Measurements from ENCODE around the gene RNF111.

The RNF111 gene

DNA sequence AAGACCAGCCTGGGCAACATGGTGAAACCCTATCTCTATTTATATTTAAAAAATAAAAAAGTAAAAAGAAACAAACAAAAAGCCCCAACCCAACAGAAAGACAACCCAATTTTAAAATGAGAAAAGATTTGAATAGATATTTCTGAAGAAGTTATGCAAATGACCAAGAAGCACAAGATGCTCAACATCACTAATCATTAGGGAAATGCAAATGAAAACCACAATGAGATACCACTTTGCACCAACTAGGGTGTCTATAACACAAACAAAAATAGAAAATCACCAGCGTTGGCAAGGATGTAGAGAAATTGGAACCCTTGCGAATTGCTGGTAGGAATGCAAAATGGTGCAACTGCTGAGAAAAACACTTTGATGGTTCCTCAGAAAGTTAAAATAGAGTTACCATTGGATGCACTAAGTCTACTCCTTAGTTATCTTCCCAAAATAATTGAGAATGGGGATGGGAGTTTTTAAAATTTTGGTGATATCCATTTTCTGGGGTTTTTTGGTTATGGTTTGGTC, 71.7 kb downstream of the RNF111 start:
- TF ChIP-seq, protein P1, sequence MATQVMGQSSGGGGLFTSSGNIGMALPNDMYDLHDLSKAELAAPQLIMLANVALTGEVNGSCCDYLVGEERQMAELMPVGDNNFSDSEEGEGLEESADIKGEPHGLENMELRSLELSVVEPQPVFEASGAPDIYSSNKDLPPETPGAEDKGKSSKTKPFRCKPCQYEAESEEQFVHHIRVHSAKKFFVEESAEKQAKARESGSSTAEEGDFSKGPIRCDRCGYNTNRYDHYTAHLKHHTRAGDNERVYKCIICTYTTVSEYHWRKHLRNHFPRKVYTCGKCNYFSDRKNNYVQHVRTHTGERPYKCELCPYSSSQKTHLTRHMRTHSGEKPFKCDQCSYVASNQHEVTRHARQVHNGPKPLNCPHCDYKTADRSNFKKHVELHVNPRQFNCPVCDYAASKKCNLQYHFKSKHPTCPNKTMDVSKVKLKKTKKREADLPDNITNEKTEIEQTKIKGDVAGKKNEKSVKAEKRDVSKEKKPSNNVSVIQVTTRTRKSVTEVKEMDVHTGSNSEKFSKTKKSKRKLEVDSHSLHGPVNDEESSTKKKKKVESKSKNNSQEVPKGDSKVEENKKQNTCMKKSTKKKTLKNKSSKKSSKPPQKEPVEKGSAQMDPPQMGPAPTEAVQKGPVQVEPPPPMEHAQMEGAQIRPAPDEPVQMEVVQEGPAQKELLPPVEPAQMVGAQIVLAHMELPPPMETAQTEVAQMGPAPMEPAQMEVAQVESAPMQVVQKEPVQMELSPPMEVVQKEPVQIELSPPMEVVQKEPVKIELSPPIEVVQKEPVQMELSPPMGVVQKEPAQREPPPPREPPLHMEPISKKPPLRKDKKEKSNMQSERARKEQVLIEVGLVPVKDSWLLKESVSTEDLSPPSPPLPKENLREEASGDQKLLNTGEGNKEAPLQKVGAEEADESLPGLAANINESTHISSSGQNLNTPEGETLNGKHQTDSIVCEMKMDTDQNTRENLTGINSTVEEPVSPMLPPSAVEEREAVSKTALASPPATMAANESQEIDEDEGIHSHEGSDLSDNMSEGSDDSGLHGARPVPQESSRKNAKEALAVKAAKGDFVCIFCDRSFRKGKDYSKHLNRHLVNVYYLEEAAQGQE (IDR thresholded peaks at IDR 0.05; ENCODE audit: insufficient read depth in 1 of 2, low read depth in 2 of 2, low read length in 2 of 2): no peak
- TF ChIP-seq POLR2AphosphoS5 (IDR thresholded peaks at IDR 0.05; ENCODE audit: low read depth, low read length): no peak
- TF ChIP-seq TAF1 (IDR thresholded peaks at IDR 0.05; ENCODE audit: borderline replicate concordance, insufficient read depth, low read length): no peak
- TF ChIP-seq SIN3A (IDR thresholded peaks at IDR 0.05; ENCODE audit: borderline replicate concordance, insufficient read depth, low read length): no peak
- TF ChIP-seq FOXP2 (optimal IDR thresholded peaks at IDR 0.05; ENCODE audit: borderline replicate concordance, extremely low read depth, extremely low read length, insufficient read depth): no peak

DNA sequence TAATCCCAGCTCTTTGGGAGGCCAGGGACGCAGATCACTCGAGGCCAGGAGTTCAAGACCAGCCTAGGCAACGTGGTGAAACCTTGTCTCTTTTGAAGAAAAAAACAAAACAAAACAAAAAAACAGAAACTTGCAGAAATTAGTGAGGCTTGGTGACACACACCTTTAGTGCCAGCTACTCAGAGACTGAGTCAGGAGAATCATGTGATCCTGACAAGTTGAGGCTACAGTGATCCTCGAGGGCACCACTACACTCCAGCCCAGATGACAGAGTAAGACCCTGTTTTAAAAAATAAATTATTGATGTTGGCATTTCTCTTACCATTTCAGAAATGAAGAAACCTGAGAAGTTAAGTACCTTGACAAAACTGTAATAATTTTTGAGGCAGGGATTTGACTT, 72.9 kb downstream of the RNF111 start:
- TF ChIP-seq FOXP2 (optimal IDR thresholded peaks at IDR 0.05; ENCODE audit: borderline replicate concordance, extremely low read depth, extremely low read length, insufficient read depth): no peak
- no peak for TF ChIP-seq TAF1 (IDR thresholded peaks at IDR 0.05; ENCODE audit: borderline replicate concordance, insufficient read depth, low read length)
- TF ChIP-seq SIN3A (IDR thresholded peaks at IDR 0.05; ENCODE audit: borderline replicate concordance, insufficient read depth, low read length): no peak
- TF ChIP-seq, protein P1 (IDR thresholded peaks at IDR 0.05; ENCODE audit: insufficient read depth in 1 of 2, low read depth in 2 of 2, low read length in 2 of 2): no peak
- no peak for TF ChIP-seq POLR2AphosphoS5 (IDR thresholded peaks at IDR 0.05; ENCODE audit: low read depth, low read length)

DNA sequence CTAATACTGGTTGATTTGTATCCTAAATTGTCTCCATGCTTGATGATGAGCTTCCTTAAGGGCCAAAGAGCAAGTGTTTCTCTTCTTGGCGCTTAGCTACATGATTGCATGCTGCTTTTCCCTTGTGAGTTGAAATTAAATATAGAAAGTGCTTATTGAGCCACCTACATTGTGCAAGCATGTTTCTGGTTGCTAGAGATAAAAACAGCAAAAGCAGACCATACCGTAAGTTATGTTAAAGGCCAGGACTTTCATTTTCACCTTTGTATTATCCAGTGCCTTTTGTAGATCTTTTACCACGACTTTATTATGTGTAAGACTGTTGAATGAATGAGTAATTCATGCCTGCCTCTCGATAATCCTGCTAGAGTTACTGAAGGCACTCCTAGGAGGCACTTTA, 75.6 kb downstream of the RNF111 start:
- TF ChIP-seq POLR2AphosphoS5 (IDR thresholded peaks at IDR 0.05; ENCODE audit: low read depth, low read length): no peak
- TF ChIP-seq, protein P1 (IDR thresholded peaks at IDR 0.05; ENCODE audit: insufficient read depth in 1 of 2, low read depth in 2 of 2, low read length in 2 of 2): no peak
- no peak for TF ChIP-seq SIN3A (IDR thresholded peaks at IDR 0.05; ENCODE audit: borderline replicate concordance, insufficient read depth, low read length)

DNA sequence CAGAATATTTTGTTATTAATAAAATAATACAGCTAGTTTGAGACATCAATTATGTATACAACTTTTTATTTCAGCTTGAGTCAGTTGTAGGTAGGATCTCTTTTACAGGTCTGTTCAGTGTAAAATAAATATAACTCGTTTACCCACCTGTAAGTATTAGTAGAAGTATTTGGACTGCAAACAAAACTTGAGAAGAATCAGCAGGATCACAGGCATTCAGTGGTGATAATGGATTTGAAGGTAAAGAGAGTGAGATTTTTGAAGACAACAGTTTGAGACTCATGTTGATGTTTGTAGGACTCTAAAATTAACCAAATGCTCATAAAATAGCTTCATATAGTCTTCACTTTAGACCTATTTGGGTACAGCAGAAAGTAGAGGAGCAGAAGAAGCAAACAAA, 82.0 kb downstream of the RNF111 start:
- TF ChIP-seq SIN3A (IDR thresholded peaks at IDR 0.05; ENCODE audit: borderline replicate concordance, insufficient read depth, low read length) (no peak), FOXP2 (optimal IDR thresholded peaks at IDR 0.05; ENCODE audit: borderline replicate concordance, extremely low read depth, extremely low read length, insufficient read depth) (no peak), TAF1 (IDR thresholded peaks at IDR 0.05; ENCODE audit: borderline replicate concordance, insufficient read depth, low read length) (no peak), POLR2AphosphoS5 (IDR thresholded peaks at IDR 0.05; ENCODE audit: low read depth, low read length) (no peak)
- TF ChIP-seq, protein P1 (IDR thresholded peaks at IDR 0.05; ENCODE audit: insufficient read depth in 1 of 2, low read depth in 2 of 2, low read length in 2 of 2): no peak

DNA sequence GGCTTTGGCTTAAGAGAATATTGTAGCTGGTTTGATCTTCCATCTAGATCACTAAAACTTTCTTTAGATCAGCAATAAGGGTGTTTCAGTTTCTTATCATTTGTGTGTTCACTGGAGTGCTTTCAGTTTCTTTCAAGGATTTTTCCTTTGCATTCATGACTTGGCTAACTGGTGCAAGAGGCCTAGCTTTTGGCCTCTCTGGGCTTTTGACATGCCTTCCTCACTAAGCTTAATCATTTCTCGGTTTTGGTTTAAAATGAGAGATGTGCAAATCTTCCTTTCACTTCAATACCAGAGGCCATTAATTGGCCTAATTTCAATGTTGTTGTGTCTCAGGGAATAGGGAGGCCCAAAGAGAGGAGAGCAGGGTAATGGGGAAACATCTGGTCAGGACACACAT, 87.1 kb downstream of the RNF111 start:
- TF ChIP-seq SIN3A (IDR thresholded peaks at IDR 0.05; ENCODE audit: borderline replicate concordance, insufficient read depth, low read length) (no peak), TAF1 (IDR thresholded peaks at IDR 0.05; ENCODE audit: borderline replicate concordance, insufficient read depth, low read length) (no peak), FOXP2 (optimal IDR thresholded peaks at IDR 0.05; ENCODE audit: borderline replicate concordance, extremely low read depth, extremely low read length, insufficient read depth) (no peak), POLR2AphosphoS5 (IDR thresholded peaks at IDR 0.05; ENCODE audit: low read depth, low read length) (no peak)
- TF ChIP-seq, protein P1 (IDR thresholded peaks at IDR 0.05; ENCODE audit: insufficient read depth in 1 of 2, low read depth in 2 of 2, low read length in 2 of 2): no peak

All from PFSK-1 (cell line).